MCF 10A (cell line): ENCODE data around the gene ZFP36L2. TPM values are rescaled to one million over a fixed set of nuclear protein-coding genes. Genes with fewer than 3 reads are reported as not detected.

Experiments used
- BruUV-seq: library from RNA; stranded (reverse); fragments of 400-500 nt; replicated peaks from 2 replicates; lab custom pipeline; 2021; lab: Mats Ljungman, UMichigan
- CTCF ChIA-PET: fragments of 300-600 bp; sonication (Branson Sonifier 250); formaldehyde crosslinking; extraction: SDS; loops from one replicate; lab custom pipeline; 2021; ENCODE audit warnings: antibody characterized with exemption, inconsistent platforms; lab: Yijun Ruan, JAX
- POLR2A ChIA-PET: fragments of 300-600, 350-650 bp; sonication (Branson Sonifier 250); formaldehyde crosslinking; extraction: SDS; loops from one replicate; lab custom pipeline; 2020; ENCODE audit warnings: antibody characterized with exemption, inconsistent platforms; lab: Yijun Ruan, JAX
- DNase-seq: peaks from one replicate; pipeline ENCODE4 v3.0.0-alpha.2; 2018; ENCODE audit not compliant: unreplicated experiment
- H3K27ac Mint-ChIP-seq: one replicate; pipeline ENCODE4 v1.8.0; 2022; ENCODE audit warnings: mild to moderate bottlenecking, low read depth, mixed read lengths; ENCODE audit not compliant: unreplicated experiment
- H3K27me3 Mint-ChIP-seq: one replicate; pipeline ENCODE4 v1.8.0; 2022; ENCODE audit warnings: mixed read lengths; ENCODE audit not compliant: insufficient read depth, unreplicated experiment
- H3K36me3 Mint-ChIP-seq: one replicate; pipeline ENCODE4 v1.8.0; 2022; ENCODE audit warnings: mild to moderate bottlenecking, moderate library complexity, mixed read lengths; ENCODE audit not compliant: insufficient read depth, unreplicated experiment
- H3K4me1 Mint-ChIP-seq: one replicate; pipeline ENCODE4 v1.8.0; 2022; ENCODE audit warnings: mixed read lengths; ENCODE audit not compliant: insufficient read depth, unreplicated experiment
- H3K4me3 Mint-ChIP-seq: one replicate; pipeline ENCODE4 v1.8.0; 2022; ENCODE audit warnings: mild to moderate bottlenecking, moderate library complexity, mixed read lengths; ENCODE audit not compliant: unreplicated experiment
- H3K9me3 Mint-ChIP-seq: one replicate; pipeline ENCODE4 v1.8.0; 2022; ENCODE audit warnings: mixed read lengths; ENCODE audit not compliant: unreplicated experiment
- CTCF ChIP-seq: fragments of 200-600 bp; IDR thresholded peaks from one replicate; pipeline ENCODE4 v1.8.0; 2022; ENCODE audit warnings: antibody characterized with exemption, mild to moderate bottlenecking; ENCODE audit not compliant: unreplicated experiment
- intact Hi-C: fragments of 100-400 bp; cut with micrococcal nuclease; formaldehyde crosslinking; loops from 2 replicates; pipeline ENCODE4 v1.14.1; 2022
- total RNA-seq: library from RNA; stranded (reverse); gene quantifications from 2 replicates; pipeline ENCODE4 v1.2.3, GENCODE V29; 2022

ZFP36L2 gene
- total RNA-seq, 1 experiment from 2014 or later = 162 TPM

GRCh38 chr2:43188561-43189386 is 37.6 kb downstream of the ZFP36L2 start:
- BruUV-seq = no TSS peak
- CTCF ChIA-PET = interaction anchor here (0.7 to 1.3 kb wide), 3 partner anchors 9 to 16 kb away, joined by 4 to 6 read pairs (median 5); no protein-coding TSS in a partner anchor

DNA sequence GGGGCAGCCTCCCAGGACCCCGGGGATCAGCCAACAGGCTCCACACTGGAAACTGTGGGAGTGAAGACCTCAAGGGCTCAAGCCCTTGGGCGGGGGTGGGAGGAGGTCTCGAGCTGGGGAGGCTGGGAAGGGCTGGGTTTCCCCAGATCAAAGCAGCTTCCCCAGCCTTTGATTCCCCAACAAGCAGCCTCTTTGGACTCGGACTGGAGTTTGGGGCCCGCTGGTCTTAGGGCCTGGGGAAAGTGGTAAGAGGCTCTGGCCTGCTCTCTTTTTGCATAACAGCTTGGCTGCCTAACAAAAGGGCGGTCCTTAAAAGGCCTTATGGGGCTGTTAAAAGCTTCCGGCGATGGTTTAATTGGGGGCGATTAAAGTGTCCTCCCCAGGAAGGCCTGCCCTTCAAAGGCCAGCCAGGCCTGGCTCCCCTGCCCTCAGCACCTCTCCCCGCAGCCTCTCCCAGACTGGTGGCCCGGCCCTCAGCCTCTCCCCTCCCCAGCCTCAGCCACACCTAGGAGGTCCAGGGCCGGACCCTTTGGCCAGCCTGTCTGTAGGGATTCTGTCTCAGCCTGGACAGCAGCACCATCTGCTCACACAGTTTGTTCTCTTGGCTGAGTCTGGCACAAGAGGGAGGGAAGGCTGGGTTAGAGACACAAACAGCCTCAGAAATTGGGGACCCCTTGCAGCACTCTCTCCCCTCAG is 39.6 kb downstream of the ZFP36L2 start:
- no TSS peak for BruUV-seq
- Mint-ChIP-seq H3K4me3 (no peak overlapping the region), H3K4me1 (peaks cover 13% of the 10 kb centered on the region), H3K27me3 (no peaks in the 10 kb centered on the region), H3K27ac (no peak overlapping the region), H3K36me3 (no peaks in the 10 kb centered on the region), H3K9me3 (no peaks in the 10 kb centered on the region)
- intact Hi-C loops = no loop called here
- POLR2A ChIA-PET = no interaction called here
- no peak for DNase-seq
- CTCF ChIA-PET = interaction anchor here (0.8 kb wide), 1 partner anchor 55 kb away, joined by 3 read pairs; no protein-coding TSS in a partner anchor
- no peak for TF ChIP-seq CTCF

More at GRCh38 chr2:43188561-43189386, 37.6 kb downstream of the ZFP36L2 start:
- no peak for TF ChIP-seq CTCF
- H3K36me3 Mint-ChIP-seq = no peaks in the 10 kb centered on the region
- H3K27ac Mint-ChIP-seq = no peak overlapping the region
- POLR2A ChIA-PET = interaction anchor here (1.1 kb wide), 1 partner anchor 30 kb away, joined by 4 read pairs; no protein-coding TSS in a partner anchor
- no peaks in the 10 kb centered on the region for H3K27me3 Mint-ChIP-seq
- H3K9me3 Mint-ChIP-seq = no peaks in the 10 kb centered on the region
- intact Hi-C loops = no loop called here
- peaks cover 10% of the 10 kb centered on the region for H3K4me1 Mint-ChIP-seq
- no peak overlapping the region for H3K4me3 Mint-ChIP-seq
- no peak for DNase-seq

DNA sequence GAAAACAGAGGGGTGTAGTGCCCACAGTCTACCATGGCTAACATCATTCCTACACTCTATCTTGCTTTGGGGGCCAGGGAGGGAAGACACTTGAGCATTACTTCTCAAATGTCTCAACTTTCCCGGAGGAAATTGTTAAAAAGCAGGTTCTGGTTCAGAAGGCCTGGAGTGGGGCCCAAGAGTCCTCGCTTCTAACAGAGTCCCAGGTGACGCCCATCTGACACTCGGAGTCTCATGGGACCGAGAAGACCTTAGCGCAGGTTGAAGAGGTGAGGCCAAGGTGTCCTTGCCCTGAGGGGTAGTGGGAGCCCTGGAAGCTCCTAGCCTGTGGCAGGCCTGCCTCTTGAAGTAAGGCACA is 40.1 kb downstream of the ZFP36L2 start:
- ChIA-PET CTCF (interaction anchor here (0.8 kb wide), 1 partner anchor 55 kb away, joined by 3 read pairs; no protein-coding TSS in a partner anchor), POLR2A (no interaction called here)
- H3K9me3 Mint-ChIP-seq = no peaks in the 10 kb centered on the region
- H3K4me3 Mint-ChIP-seq = no peak overlapping the region
- TF ChIP-seq CTCF = no peak
- H3K27ac Mint-ChIP-seq = no peak overlapping the region
- H3K4me1 Mint-ChIP-seq = peaks cover 17% of the 10 kb centered on the region
- no peaks in the 10 kb centered on the region for H3K36me3 Mint-ChIP-seq
- no peaks in the 10 kb centered on the region for H3K27me3 Mint-ChIP-seq
- DNase-seq = no peak
- intact Hi-C loops = no loop called here
- no TSS peak for BruUV-seq

DNA sequence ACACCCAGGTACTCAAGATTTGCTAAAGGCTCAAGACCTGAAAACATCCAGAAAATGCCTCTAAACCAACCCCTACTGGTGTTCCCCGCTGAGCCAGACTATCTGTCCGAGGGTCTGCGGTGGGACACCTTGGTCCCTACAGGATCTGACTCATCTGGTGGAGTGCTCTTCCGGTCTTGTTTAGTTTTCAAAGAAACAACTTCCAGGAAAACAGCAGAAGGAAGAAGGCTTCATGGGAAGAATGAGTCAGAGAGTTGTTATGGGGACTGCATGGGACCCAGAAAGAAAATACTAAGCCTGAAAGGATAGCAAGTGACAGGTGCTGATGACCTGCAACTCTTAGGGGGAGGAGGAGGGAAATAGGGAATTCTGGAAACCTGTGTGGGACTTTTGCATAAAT is 41.3 kb downstream of the ZFP36L2 start:
- TF ChIP-seq CTCF = no peak
- POLR2A ChIA-PET = interaction anchor here (0.7 to 12.3 kb wide), 2 partner anchors 38 to 268 kb away, joined by 3 to 329 read pairs; partner anchors contain the start of gene ZFP36L2
- CTCF ChIA-PET = no interaction called here
- no TSS peak for BruUV-seq
- no peak overlapping the region for H3K4me3 Mint-ChIP-seq
- DNase-seq = no peak
- no peaks in the 10 kb centered on the region for H3K9me3 Mint-ChIP-seq
- intact Hi-C loops = no loop called here
- H3K36me3 Mint-ChIP-seq = no peaks in the 10 kb centered on the region
- no peaks in the 10 kb centered on the region for H3K27me3 Mint-ChIP-seq
- H3K27ac Mint-ChIP-seq = peak overlapping the region; percentile 92
- peaks cover 27% of the 10 kb centered on the region for H3K4me1 Mint-ChIP-seq
